Upper lobe of right lung (tissue), 1 donor: ENCODE results near the gene LRRC56. TPM values are rescaled to one million over a fixed set of nuclear protein-coding genes. Genes with fewer than 3 reads are reported as not detected.

Experiments used
- ATAC-seq: fragments of 200-7000 bp; cut with Tn5 transposase; one replicate; pipeline ENCODE4 v1.9.1; 2020; ENCODE audit warnings: mild to moderate bottlenecking, moderate library complexity
- DNase-seq: peaks from one replicate; pipeline ENCODE4 v3.0.0-alpha.2; 2020
- H3K27ac ChIP-seq: fragments of 200-600 bp; one replicate; pipeline ENCODE4 v1.8.0; 2022
- H3K27me3 ChIP-seq: fragments of 200-600 bp; one replicate; pipeline ENCODE4 v1.8.0; 2022; ENCODE audit warnings: mild to moderate bottlenecking
- H3K36me3 ChIP-seq: fragments of 200-600 bp; one replicate; pipeline ENCODE4 v1.8.0; 2022
- H3K4me1 ChIP-seq: fragments of 200-600 bp; one replicate; pipeline ENCODE4 v1.8.0; 2022
- H3K4me3 ChIP-seq: fragments of 200-600 bp; one replicate; pipeline ENCODE4 v1.8.0; 2022; ENCODE audit warnings: mild to moderate bottlenecking
- H3K9me3 ChIP-seq: fragments of 200-600 bp; one replicate; pipeline ENCODE4 v1.8.0; 2022
- CTCF ChIP-seq: fragments of 200-600 bp; IDR thresholded peaks from one replicate; pipeline ENCODE4 v1.8.0; 2022; ENCODE audit warnings: antibody characterized with exemption
- intact Hi-C: fragments of 100-400 bp; cut with DNase I; formaldehyde crosslinking; loops from one replicate; pipeline ENCODE4 v1.11.0; 2022
- microRNA-seq: library from miRNA; unstranded; fragments of <30 nt; microRNA quantifications from one replicate; pipeline ENCODE4 v1.2.0, GENCODE V29; 2020; ENCODE audit warnings: borderline microRNAs expressed
- total RNA-seq: library from RNA; stranded (reverse); fragmentation: NEBNext Ultra II Directional; extraction: Animal tissue kit (Norgen Biotek cat#: 25700); gene quantifications from one replicate; pipeline ENCODE4 v1.2.1, GENCODE V29; 2021
- donor health status: DM: no; HTN: yes; CAD: no; lungs with severe emphysema.

The LRRC56 gene
- total RNA-seq, 1 donor from 2014 or later, result 3.2 TPM

GRCh38 chr11:598005-598680 is 60.8 kb downstream of the LRRC56 start:
- H3K27me3 ChIP-seq, result no peaks in the 10 kb centered on the region
- ATAC-seq, result no peak
- no peak overlapping the region for H3K27ac ChIP-seq
- no peaks in the 10 kb centered on the region for H3K9me3 ChIP-seq
- peaks cover 97% of the 10 kb centered on the region for H3K36me3 ChIP-seq
- no peak for DNase-seq
- intact Hi-C loops, result no loop called here
- no peak overlapping the region for H3K4me3 ChIP-seq
- no peaks in the 10 kb centered on the region for H3K4me1 ChIP-seq
- TF ChIP-seq CTCF, result no peak

GRCh38 chr11:601573-602245 is 64.4 kb downstream of the LRRC56 start:
- TF ChIP-seq CTCF, result no peak
- no peak overlapping the region for H3K27ac ChIP-seq
- H3K9me3 ChIP-seq, result no peaks in the 10 kb centered on the region
- DNase-seq (no peak), ATAC-seq (no peak)
- no peaks in the 10 kb centered on the region for H3K27me3 ChIP-seq
- intact Hi-C loops, result no loop called here
- no peaks in the 10 kb centered on the region for H3K4me1 ChIP-seq
- H3K4me3 ChIP-seq, result no peak overlapping the region
- H3K36me3 ChIP-seq, result peaks cover 97% of the 10 kb centered on the region

- H3K27me3 ChIP-seq, result no peaks in the 10 kb centered on the region
- H3K9me3 ChIP-seq, result no peaks in the 10 kb centered on the region
- no peak overlapping the region for H3K4me3 ChIP-seq
- H3K36me3 ChIP-seq, result peaks cover 99% of the 10 kb centered on the region
- no peaks in the 10 kb centered on the region for H3K4me1 ChIP-seq
- ATAC-seq (no peak), DNase-seq (no peak)
- no peak for TF ChIP-seq CTCF
- H3K27ac ChIP-seq, result no peak overlapping the region
- intact Hi-C loops, result no loop called here
These were observed 65.8 kb downstream of the LRRC56 start for GRCh38 chr11:603154-603553.

Small RNAs within 50 kb of the gene (microRNA-seq; reads per million reads assigned to microRNA genes)
- gene MIR210, result 57.1 reads per million, percentile 58 among the genes with 10 or more reads in this experiment

Other genes with a start within 250 kb of the LRRC56 start
- gene PGGHG, start 248.4 kb upstream of the LRRC56 start, total RNA-seq, result 105 TPM
- not detected for gene IFITM5, start 238.0 kb upstream of the LRRC56 start, total RNA-seq
- gene IFITM2, start 229.7 kb upstream of the LRRC56 start, total RNA-seq, result 521 TPM
- gene IFITM1, start 223.5 kb upstream of the LRRC56 start, total RNA-seq, result 128 TPM
- gene IFITM3, start 216.7 kb upstream of the LRRC56 start, total RNA-seq, result 692 TPM
- gene B4GALNT4, start 168.0 kb upstream of the LRRC56 start, total RNA-seq, result 1.9 TPM
- gene PKP3, start 143.3 kb upstream of the LRRC56 start, total RNA-seq, result 40.4 TPM
- gene SIGIRR, start 122.5 kb upstream of the LRRC56 start, total RNA-seq, result 80.9 TPM
- 22.4 TPM for gene ANO9, start 95.5 kb upstream of the LRRC56 start, total RNA-seq
- gene PTDSS2, start 87.2 kb upstream of the LRRC56 start, total RNA-seq, result 31.1 TPM
- gene RNH1, start 30.3 kb upstream of the LRRC56 start, total RNA-seq, result 245 TPM
- gene HRAS, start 2.0 kb upstream of the LRRC56 start, total RNA-seq, result 55.5 TPM
- gene LMNTD2, start 23.2 kb downstream of the LRRC56 start, total RNA-seq, result 5.9 TPM
- 76.7 TPM for gene RASSF7, start 23.4 kb downstream of the LRRC56 start, total RNA-seq
- 31.0 TPM for gene PHRF1, start 38.9 kb downstream of the LRRC56 start, total RNA-seq
- gene IRF7, start 78.4 kb downstream of the LRRC56 start, total RNA-seq, result 56.2 TPM
- not detected for gene CDHR5, start 87.4 kb downstream of the LRRC56 start, total RNA-seq
- not detected for gene SCT, start 89.7 kb downstream of the LRRC56 start, total RNA-seq
- gene DRD4, start 99.7 kb downstream of the LRRC56 start, total RNA-seq, result 1.2 TPM
- gene DEAF1, start 157.7 kb downstream of the LRRC56 start, total RNA-seq, result 27.1 TPM
- 33.2 TPM for gene TMEM80, start 158.3 kb downstream of the LRRC56 start, total RNA-seq
- 155 TPM for gene EPS8L2, start 168.7 kb downstream of the LRRC56 start, total RNA-seq
- gene TALDO1, start 209.9 kb downstream of the LRRC56 start, total RNA-seq, result 196 TPM
- gene GATD1, start 240.0 kb downstream of the LRRC56 start, total RNA-seq, result 62.5 TPM